ENCODE measurements around the gene VGLL3.

Gene VGLL3

GRCh38 chr3:86948822-86949221 lies 42.1 kb downstream of the VGLL3 start:
- DNase-seq, result no peak

- DNase-seq, result no peak
These were observed 48.7 kb downstream of the VGLL3 start for GRCh38 chr3:86942206-86942605.

- DNase-seq, result no peak
These were observed 52.4 kb downstream of the VGLL3 start for GRCh38 chr3:86938416-86939105.

DNA sequence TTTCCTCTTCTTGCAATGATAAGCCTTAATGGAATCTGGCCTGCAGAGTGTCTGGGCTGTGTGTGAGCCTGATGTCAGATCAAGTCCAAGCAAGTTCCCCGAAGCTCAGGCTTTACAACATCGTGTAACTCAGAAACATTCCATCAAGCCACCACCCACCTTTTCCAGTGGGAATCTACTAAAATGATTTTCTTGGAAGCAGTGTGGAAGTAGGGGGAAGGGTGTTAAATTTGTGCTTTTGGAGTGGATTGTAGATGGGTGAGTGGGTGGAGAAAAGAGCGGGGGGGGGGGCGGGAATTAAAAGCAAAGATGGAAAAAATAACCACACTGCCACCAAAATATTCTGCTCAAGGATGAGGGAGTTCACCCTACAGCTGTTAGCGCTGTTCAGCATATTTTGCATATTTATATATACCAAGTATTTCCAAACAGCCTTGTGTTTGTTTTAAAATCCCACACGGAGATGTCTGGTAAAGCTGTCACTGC lies 53.6 kb downstream of the VGLL3 start:
- no peak for DNase-seq

DNA sequence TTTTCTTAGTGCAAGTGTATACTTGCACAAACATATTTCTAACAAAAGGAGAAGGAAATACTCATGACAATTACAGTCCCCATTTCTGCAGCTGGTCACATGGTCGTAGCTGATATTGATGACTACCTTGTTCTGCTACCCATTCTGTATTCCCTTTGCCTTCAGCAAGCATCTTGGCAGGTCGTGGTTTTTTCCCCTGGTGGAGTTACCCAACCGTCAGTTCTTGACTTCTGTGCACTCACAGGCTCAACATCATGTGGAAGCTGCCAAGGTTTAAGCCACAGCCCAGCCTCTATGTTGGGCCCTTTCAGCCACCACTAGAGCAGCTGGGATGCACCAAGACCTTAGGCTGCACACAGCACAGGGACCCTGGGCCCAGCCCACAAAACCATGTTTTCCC lies 56.1 kb downstream of the VGLL3 start:
- DNase-seq, result no peak

GRCh38 chr3:86930831-86931230 lies 60.1 kb downstream of the VGLL3 start:
- DNase-seq, result no peak

DNA sequence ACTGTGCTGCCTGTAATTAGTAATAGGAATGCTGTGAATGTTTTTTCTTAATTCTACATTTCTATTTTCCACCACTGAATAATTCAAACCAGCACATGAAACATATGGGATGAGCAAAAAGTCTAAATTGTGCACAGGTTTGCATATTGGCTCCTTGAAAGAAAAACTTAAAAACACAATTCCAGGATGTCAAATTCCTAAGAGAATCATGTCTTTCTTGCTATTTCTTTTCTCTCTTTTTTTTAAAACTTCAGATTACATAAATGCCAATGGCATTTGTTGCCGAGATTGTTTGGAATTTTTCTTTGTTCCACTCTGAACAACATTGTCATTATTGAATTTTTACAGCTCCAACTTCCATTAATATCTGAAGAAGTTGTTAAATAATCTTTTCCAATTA lies 60.8 kb downstream of the VGLL3 start:
- DNase-seq, result no peak

DNA sequence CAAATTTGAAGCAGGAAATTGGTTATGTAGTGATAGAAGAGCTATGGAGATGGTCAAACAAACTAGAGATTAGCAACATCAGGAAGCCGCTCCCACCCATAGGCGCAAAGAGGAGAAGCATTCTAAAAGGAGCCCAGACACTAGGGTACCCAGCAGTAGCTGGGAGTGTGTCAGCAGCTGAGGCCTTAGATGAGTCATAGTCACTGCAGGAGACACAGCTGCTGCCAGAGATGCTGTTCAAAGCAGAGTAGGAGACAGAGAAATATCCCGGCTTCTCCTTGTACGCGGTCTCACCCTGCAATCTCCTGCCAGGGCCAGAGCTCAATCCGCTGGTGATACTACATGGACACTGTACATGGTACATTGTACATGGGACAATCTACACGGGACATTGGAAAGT lies 61.9 kb downstream of the VGLL3 start:
- DNase-seq, result no peak

- DNase-seq, result no peak
These were observed 67.9 kb downstream of the VGLL3 start for GRCh38 chr3:86923071-86923491.

GRCh38 chr3:86921971-86922680 lies 68.8 kb downstream of the VGLL3 start:
- no peak for DNase-seq

DNA sequence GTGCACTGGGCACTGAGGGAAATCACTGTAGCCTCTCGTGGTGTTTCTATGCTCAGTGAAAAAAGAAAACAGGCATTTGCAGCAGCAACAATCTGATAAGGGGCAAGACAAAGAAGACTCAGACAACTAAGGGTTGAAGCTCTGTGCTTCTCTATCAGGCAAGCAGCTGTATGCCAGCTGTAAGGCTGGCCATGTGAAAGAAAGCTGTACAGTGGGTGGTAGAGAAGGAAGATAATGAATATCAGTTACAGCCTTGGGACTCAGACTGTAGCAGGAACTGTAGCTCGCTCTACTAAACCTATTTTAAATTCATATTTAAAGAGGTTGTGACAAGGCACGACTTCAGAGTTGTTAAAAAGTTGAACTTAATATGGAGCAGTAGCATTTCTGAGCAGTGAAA lies 76.3 kb downstream of the VGLL3 start:
- DNase-seq, result no peak

- DNase-seq, result no peak
These were observed 77.8 kb downstream of the VGLL3 start for GRCh38 chr3:86913160-86913559.

DNA sequence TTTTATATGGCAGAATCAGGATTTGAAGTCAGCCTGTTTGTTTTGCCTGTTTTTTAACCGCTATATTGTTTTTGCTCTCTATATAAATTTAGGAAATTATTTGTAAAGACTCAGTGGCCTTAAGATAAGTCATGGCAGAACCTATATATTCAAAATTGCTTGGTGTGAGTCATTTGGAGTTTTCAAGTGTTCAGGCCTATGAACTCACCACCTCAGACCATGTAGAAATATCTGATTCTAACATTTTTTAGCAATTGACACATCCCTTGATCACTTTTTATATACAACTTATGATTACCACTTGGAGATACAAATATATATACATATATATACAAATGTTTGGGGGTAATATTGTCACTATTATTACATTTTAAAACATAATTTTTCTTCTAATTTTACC lies 95.7 kb downstream of the VGLL3 start:
- no peak for DNase-seq

DNA sequence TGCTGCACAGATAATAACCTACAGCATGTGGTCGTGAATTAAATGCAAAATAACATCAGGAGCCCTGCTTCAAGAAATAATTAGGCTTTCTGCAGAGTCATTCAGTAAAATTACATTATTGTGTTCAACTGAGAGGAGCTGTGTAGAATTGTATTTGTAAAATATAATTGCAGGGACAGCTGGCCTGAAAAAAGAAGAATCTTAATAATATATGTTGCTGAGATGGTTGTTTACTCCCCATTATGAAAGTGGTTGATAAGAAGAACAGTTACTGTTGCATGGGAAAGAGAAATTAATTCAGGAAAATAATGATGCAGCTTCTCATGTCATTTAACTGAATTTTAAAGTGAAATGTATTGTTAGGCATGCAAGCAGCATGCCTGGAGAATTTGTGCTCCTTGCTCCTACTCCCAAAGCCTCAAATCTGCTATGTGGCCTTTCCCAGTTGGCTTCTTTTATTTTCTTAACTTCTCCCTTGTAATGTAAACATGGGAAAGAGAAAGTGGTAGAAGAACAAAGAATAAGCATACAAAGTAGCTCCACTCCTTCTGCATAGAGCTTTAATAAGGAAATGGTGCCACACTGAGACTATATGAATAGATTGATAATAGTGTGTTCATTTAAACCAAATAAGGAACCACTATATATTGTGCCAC lies 100.1 kb downstream of the VGLL3 start:
- DNase-seq, result no peak
